Neural progenitor cell (in vitro differentiated cells): ENCODE measurements around the gene C9orf78.

Experiments
- EZH2 ChIP-seq: fragments of 200-600 bp; sonication (generic); IDR thresholded peaks from 2 replicates; pipeline ENCODE4 v1.6.1; 2017; ENCODE audit warnings: antibody characterized with exemption, mild to moderate bottlenecking, moderate library complexity
- TF ChIP-seq, protein P1 (sequence below): fragments of 200-600 bp; sonication (generic); IDR thresholded peaks from 2 replicates; pipeline ENCODE4 v1.5.1; 2017; ENCODE audit warnings: antibody characterized with exemption, mild to moderate bottlenecking

- TF ChIP-seq EZH2, result no peak
- TF ChIP-seq, protein P1, sequence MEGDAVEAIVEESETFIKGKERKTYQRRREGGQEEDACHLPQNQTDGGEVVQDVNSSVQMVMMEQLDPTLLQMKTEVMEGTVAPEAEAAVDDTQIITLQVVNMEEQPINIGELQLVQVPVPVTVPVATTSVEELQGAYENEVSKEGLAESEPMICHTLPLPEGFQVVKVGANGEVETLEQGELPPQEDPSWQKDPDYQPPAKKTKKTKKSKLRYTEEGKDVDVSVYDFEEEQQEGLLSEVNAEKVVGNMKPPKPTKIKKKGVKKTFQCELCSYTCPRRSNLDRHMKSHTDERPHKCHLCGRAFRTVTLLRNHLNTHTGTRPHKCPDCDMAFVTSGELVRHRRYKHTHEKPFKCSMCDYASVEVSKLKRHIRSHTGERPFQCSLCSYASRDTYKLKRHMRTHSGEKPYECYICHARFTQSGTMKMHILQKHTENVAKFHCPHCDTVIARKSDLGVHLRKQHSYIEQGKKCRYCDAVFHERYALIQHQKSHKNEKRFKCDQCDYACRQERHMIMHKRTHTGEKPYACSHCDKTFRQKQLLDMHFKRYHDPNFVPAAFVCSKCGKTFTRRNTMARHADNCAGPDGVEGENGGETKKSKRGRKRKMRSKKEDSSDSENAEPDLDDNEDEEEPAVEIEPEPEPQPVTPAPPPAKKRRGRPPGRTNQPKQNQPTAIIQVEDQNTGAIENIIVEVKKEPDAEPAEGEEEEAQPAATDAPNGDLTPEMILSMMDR, result no peak
Observed at GRCh38 chr9:129781981-129782380, 53.1 kb downstream of the C9orf78 start.
